HG02678 (cell line): ENCODE data around the gene CD93.

Experiments used
- ATAC-seq: cut with Tn5 transposase; IDR thresholded peaks from one replicate; pipeline ENCODE4 v1.9.1; 2021; ENCODE audit warnings: mild to moderate bottlenecking, moderate library complexity; ENCODE audit not compliant: unreplicated experiment

The CD93 gene

GRCh38 chr20:23086056-23086566, at the start of gene CD93:
Gene CD93 (minus strand): TSS chr20:23086324. CDS start chr20:23086192, 132 bp downstream.
- peak; percentile 45 for ATAC-seq

GRCh38 chr20:23133560-23133998, 47.5 kb upstream of the CD93 start:
- ATAC-seq = no peak

GRCh38 chr20:23132930-23133559, 46.9 kb upstream of the CD93 start:
- ATAC-seq = no peak

DNA sequence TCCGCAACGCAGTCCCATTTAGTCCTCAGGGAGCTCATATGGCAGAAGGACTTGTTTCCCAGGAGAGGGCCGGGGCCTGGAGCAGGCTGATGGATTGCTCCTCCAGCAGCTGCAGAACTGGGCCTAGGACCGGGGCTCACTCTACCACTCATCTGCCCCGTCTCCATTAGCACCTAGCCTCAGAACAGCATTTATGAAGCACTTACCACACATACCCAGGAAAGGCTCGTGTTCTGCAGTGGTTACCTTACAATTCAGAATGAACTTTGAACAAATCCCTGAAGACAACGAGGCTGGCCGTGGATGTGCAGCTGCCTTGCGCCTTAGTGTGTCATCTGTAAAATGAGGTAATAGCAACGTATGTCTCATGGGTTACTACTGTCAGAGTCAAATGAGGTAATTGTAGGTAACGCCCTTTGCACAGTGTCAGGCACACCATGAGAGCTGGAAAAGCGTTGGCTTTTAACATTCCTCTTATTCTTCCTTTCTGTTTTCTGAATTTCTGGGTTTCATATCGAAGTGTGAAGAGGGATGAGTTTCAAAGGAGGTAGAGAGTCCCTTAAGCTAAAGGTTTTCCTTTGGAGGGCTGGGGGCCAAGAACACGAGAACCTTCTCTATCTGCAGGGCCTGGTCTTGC, 46.3 kb upstream of the CD93 start:
- ATAC-seq = no peak

DNA sequence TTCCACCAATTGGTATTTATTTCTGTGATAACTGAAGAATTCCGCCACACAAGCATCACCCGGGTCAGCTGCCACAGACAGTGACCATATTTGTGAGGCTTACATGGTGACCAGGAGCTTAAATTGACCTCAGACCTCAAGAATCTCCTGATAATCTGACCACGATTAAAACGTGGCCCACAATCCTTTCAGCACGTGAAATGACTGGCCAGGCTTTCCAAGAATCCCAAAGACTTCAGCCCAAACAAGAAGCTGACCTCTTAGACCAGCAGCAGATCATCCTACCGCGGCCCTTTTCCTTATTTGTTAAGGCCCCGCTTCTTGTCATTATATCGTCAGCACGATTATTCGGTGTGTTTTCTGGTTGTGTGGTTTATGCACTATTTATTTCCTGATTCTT, 45.6 kb upstream of the CD93 start:
- ATAC-seq = no peak

DNA sequence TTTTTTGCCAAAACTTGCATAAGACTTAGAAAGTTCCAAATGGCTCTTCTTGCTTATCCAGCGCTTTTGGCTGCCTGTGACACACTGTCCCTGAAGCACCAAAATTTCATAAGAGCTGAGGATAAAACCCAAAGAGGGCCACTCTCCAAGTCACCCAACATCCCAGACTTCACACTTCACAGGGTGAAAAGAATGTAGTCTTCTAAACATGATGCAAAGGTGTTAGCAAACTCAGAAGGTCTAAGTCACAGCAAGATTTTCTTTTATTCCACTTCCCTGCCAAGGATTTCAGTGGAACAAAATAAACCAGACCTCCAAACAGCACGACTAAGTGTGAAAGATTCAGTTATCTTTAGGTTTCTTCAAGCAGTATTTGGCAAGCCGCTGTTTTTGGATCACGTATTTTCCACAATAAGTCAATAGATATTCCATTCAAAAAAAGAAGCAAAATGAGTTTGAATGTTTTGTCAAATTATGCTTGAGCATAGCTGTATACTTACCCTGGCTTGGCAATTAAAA, 44.6 kb upstream of the CD93 start:
- ATAC-seq = no peak

DNA sequence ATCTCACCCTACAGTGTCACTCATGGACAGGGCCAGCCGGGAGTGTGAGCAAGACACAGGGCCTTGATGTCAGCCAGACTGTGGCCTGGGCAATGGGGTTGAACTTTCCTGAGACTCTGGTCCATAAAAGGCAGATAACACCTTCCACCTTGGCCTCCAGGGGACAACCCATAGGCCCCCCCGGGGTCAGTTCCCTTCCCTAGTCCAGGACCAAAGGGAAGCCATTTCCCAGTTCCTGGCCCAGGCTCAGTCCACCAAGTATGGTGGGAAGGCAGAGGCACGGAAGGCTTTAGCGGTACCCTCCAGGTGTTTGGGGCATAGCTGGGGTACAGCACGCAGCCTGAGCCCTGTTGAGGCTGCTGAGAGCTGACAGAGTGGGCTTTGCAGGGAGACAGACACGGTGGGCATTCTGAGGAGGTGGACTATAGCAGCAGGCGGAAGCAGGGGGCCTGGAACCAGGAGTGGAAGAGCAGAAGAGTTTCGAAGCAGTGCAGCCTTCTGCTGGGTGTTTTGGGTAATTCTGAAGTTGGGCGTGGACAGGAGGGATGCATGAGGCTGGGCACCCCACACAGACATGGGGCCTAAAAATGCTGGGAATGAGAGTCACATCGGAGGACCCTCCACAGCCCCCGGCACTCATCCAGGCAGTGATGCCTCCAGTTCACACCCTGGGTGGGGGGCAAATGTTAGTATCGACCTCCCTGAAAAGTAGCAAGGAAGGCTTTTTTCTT, 43.9 kb upstream of the CD93 start:
- ATAC-seq = no peak

DNA sequence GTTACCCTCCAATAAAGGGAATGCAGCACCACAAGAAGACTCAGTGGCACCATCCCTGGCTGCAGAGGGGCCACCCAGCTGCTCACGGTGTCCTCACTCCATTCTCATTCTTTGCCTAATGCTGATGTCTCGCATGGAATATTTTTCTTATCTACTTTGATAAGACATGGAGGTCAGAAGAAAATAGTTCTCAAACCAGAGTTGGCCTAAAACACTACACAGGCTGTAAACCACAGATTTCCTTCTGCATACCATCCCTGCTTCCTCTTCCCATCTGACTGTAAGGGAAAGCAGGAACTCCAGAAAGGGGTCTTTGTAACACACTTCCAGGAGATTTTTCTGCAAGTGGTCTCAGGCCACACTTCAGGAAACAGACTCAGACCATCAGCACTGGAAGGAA, 43.1 kb upstream of the CD93 start:
- ATAC-seq = no peak

GRCh38 chr20:23128461-23129125, 42.5 kb upstream of the CD93 start:
- ATAC-seq = no peak

- ATAC-seq = no peak
These were observed 41.6 kb upstream of the CD93 start for GRCh38 chr20:23127506-23128279.

GRCh38 chr20:23126281-23127061, 40.3 kb upstream of the CD93 start:
- no peak for ATAC-seq

DNA sequence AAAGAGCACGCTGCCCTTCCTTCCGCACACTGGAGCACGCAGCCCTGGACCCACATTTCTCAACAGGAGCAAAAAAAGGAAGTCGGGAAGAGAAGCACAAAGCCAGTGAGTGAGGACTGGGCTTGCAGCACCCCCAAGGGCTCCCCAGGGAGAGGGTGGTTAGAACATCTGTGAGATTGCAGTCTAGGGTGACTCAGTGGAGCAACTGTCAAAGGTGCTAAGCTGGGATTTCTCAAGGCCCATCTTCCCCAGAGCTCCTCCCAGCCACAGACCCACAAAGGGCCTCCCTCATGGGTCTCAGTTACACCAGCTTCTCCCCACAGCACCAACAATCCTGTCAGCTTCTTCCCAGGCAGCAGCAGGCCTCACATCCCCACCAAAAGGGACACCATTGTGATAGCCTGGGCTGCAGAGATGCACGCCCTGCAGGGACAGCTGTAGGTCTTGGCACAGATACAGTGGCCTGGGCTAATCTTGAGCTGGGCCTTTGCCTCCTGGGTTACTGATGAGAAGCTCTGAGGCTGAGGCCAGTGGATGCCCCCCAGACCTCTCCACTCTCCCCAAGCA, 39.6 kb upstream of the CD93 start:
- ATAC-seq = no peak

DNA sequence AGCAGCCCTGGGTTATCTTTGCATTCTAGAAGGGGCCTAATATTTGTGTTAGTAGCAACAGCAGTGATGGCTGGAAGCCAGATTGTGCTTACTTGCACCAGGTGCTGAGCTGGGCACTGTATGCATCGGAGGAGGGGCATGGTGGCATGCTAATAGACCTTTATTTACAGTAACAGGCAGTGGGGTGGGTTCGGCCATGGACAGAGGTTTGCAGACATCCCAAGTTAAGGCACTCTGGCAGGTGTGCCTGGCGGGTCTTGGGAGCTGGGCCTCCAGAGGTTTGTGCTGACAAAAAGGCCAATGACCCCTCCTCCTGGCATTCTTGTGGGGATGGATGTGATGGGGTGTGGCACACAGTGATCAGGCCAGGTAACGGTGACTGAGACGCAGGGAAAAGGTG, 39.0 kb upstream of the CD93 start:
- no peak for ATAC-seq

- ATAC-seq = no peak
These were observed 37.8 kb upstream of the CD93 start for GRCh38 chr20:23123886-23124285.

DNA sequence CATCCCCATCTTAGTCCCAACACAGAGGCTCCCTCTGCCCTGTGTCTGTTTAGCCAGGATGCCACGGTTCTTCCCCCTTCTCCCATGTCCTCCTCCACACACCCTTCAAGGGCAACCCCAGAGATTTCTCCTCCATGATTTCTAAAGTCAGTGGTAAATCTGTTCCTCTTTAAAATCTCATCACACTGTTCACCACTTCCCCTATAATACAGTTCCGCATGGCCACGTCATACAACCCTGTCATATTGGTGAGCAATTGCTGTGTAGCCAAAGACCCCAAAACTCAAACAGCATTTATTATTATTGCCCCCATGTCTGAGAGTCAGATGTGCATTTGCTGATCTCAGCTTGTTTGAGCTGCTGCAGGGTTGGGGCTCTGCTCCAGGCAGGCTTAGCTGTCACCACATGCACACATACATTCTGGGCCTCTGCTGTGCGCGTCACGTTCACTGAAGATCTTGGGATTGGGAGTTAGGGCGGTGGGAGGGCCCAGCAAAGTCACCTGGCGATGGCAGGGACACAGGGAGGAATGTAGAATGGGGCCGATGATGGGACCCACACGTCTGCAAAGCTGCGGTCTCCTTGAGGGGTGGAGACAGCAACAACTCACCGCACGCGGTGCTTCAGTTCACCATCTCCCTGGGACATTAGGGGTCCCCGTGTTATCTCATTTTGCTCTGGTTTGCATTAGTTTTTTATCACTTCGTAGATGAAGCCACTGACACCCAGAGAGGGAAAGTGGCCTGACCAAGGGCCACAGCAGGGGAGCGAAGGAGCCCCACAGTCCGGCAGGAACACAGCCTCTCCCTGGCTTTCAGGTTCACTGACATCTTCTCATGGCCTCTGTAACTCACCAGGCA, 36.9 kb upstream of the CD93 start:
- no peak for ATAC-seq

DNA sequence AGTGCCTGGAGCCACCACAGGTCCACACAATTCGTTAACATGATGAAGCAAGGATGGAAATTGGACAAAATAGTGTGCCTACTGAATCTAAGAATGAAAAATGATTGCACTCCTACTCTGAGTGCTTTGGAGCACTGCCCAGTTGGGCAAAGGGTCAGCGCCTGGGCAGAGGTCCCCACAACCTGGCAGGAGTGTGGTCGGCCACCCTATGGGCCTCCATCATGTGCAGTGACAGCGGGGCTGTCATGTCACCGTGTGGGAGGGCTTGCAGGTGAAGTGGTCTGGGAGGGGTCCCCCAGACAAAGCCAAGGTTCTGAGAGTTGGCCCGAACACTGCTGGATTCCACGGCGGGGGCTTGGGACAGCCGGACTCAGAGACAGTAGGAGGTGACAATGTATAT, 36.2 kb upstream of the CD93 start:
- ATAC-seq = no peak

- no peak for ATAC-seq
These were observed 35.7 kb upstream of the CD93 start for GRCh38 chr20:23121751-23122320.
